Thyroid gland (tissue), 4 donors: ENCODE data around the gene RAVER2. TPM values are rescaled to one million over a fixed set of nuclear protein-coding genes. Genes with fewer than 3 reads are reported as not detected.

Experiments
- DNase-seq, 2 donors: peaks; one replicate each; pipeline ENCODE4 v3.0.0-alpha.2; 2019
- H3K27ac ChIP-seq, 3 donors: fragments of 200-600 bp; sonication (generic); 1 replicate in 2 of 3; 2 replicates in 1 of 3; pipeline ENCODE4 v1.5.1; 2016 to 2019; ENCODE audit warnings: mild to moderate bottlenecking in 1 of 3, moderate library complexity in 1 of 3
- H3K27me3 ChIP-seq: fragments of 200-600 bp; sonication (generic); one replicate; pipeline ENCODE4 v1.5.1; 2019
- H3K36me3 ChIP-seq, 2 donors: fragments of 200-600 bp; sonication (generic); one replicate each; pipeline ENCODE4 v1.5.1; 2016 to 2019
- H3K4me1 ChIP-seq, 2 donors: fragments of 200-600 bp; sonication (generic); one replicate each; pipeline ENCODE4 v1.5.1; 2017 to 2019
- H3K4me3 ChIP-seq, 3 donors: fragments of 200-600 bp; sonication (generic); replicated peaks in 1 of 3; 1 replicate in 2 of 3; 2 replicates in 1 of 3; pipeline ENCODE4 v1.5.1; 2016; ENCODE audit warnings: mild to moderate bottlenecking in 1 of 3
- H3K9me3 ChIP-seq: fragments of 200-600 bp; sonication (generic); one replicate; pipeline ENCODE4 v1.5.1; 2017
- POLR2A ChIP-seq, 2 donors: fragments of 450-650 bp; IDR thresholded peaks; one replicate each; pipeline ENCODE4 v1.6.1; 2017; ENCODE audit warnings: antibody characterized with exemption in 2 of 2, mild to moderate bottlenecking in 2 of 2, moderate library complexity in 1 of 2
- WGBS, 2 donors: methylation state at CpG; one replicate each; pipeline ENCODE4 v1.1.5; 2017; 5-methylcytosine and 5-hydroxymethylcytosine counted together
- intact Hi-C: fragments of 100-400 bp; cut with DNase I; formaldehyde crosslinking; loops from one replicate; pipeline ENCODE4 v1.15.1; 2023
- total RNA-seq, 4 donors: library from RNA; depleted of rRNA; stranded (reverse); fragments of >200 nt; gene quantifications; one replicate each; pipeline ENCODE4 v1.2.3, GENCODE V29; 2016
- TF ChIP-seq, protein P1 (sequence below), 6 experiments: fragments of 200-600 bp in 3 of 6; fragments of 450-650 bp in 3 of 6; sonication (generic) in 3 of 6; IDR thresholded peaks; one replicate each; pipeline ENCODE4 v1.5.1; 2016 to 2019; ENCODE audit warnings: antibody characterized with exemption in 6 of 6, mild to moderate bottlenecking in 2 of 6, inconsistent platforms in 1 of 6, moderate library complexity in 1 of 6

The RAVER2 gene
- total RNA-seq, 4 donors from 2014 or later, result 12.6 to 13.6 (median 13.2) TPM

DNA sequence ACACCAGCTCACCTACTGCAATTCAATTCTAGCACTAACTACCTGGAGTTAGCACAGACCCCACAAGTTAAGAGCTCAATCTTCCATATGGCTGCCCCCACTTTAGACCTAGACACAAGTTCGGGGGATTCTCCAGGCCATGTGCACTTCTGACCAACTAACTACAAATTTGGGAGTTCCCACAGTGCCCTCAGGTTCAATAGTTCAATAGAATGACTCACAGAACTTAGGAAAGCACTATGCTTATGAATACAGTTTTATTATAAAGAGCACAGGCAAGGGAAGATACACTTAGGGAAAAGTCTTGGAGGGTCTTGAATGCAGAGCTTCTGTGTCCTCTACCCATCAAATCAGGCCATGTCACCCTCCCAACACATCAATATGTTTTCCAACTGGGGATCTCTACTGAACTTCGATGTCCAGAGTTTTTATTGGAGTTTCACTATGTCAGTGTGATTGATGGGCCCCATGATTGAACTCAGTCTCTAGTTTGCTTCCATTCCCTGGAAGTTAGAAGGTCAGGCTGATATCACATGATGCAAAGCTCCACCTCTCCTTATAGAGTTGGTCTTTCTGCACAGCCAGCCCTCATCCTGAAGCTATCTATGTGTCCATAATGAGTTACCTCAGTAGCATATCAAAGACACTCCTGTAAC, 46.1 kb downstream of the RAVER2 start:
- no peak for TF ChIP-seq POLR2A (IDR thresholded peaks at IDR 0.05)
- TF ChIP-seq, protein P1, sequence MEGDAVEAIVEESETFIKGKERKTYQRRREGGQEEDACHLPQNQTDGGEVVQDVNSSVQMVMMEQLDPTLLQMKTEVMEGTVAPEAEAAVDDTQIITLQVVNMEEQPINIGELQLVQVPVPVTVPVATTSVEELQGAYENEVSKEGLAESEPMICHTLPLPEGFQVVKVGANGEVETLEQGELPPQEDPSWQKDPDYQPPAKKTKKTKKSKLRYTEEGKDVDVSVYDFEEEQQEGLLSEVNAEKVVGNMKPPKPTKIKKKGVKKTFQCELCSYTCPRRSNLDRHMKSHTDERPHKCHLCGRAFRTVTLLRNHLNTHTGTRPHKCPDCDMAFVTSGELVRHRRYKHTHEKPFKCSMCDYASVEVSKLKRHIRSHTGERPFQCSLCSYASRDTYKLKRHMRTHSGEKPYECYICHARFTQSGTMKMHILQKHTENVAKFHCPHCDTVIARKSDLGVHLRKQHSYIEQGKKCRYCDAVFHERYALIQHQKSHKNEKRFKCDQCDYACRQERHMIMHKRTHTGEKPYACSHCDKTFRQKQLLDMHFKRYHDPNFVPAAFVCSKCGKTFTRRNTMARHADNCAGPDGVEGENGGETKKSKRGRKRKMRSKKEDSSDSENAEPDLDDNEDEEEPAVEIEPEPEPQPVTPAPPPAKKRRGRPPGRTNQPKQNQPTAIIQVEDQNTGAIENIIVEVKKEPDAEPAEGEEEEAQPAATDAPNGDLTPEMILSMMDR (IDR thresholded peaks at IDR 0.05), result no peak
- 93 to 98% methylated on average over 2 of the region's 2 CpGs for whole genome bisulfite sequencing, 2 donors
- Histone ChIP-seq H3K4me3 (no peak overlapping the region), H3K9me3 (no peaks in the 10 kb centered on the region), H3K36me3 (peaks cover 0 to 3% of the 10 kb centered on the region in 2 donors), H3K4me1 (no peaks in the 10 kb centered on the region), H3K27ac (no peak overlapping the region), H3K27me3 (no peaks in the 10 kb centered on the region)
- no peak for DNase-seq
- intact Hi-C loops, result no loop called here

DNA sequence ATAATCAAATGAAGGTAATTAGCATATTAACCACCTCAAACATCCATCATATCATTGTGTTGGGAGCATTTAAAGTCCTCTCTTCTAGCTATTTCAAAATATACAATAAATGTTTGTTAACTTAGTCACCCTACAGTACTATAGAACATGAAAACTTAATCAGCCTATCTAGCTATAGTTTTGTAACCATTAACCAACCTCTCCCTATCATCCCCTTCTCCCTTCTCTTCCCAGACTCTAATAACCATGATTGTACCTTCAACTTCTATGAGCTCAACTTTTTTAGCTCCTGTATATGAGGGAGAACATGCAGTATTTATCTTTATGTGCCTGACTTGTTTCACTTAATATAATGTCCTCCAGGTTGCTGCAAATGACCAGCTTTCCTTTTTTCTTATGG, 54.0 kb downstream of the RAVER2 start:
- intact Hi-C loops, result no loop called here
- no peaks in the 10 kb centered on the region for H3K36me3 ChIP-seq
- TF ChIP-seq, protein P1 (IDR thresholded peaks at IDR 0.05), result no peak
- no peak for TF ChIP-seq POLR2A (IDR thresholded peaks at IDR 0.05)
- no peak overlapping the region for H3K27ac ChIP-seq
- H3K27me3 ChIP-seq, result no peaks in the 10 kb centered on the region
- H3K4me1 ChIP-seq, result no peaks in the 10 kb centered on the region
- H3K9me3 ChIP-seq, result no peaks in the 10 kb centered on the region
- no peak overlapping the region for H3K4me3 ChIP-seq
- DNase-seq, result no peak

DNA sequence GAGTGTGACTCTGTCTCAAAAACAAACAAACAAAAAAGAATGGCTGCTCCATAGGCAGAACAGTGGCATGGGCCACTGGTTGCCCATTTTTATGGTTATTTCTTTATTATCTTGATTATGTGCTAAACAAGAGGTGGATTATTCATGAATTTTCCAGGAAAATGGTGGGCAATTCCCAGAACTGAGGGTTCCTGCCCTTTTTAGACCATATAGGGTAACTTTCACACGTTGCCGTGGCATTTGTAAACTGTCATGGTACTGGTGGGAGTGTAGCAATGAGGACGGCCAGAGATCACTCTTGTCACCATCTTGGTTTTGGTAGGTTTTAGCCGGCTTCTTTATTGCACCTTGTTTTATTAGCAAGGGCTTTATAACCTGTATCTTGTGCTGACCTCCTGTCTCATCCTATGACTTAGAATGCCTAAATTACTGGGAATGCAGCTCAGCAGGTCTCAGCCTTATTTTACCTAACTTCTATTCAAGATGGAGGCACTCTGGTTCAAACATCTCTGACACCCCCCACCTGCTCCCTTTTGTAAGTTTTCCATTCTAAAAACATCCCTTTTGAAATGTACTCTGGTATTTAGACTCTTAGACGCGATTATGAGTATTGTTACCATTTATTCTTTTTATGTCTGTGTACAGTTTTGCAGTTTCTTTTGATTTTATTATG, 57.1 kb downstream of the RAVER2 start:
- TF ChIP-seq POLR2A (IDR thresholded peaks at IDR 0.05), result no peak
- TF ChIP-seq, protein P1 (IDR thresholded peaks at IDR 0.05), result no peak
- 97 to 98% methylated on average over 6 of the region's 6 CpGs for WGBS, 2 donors
- Histone ChIP-seq H3K9me3 (no peaks in the 10 kb centered on the region), H3K4me1 (no peaks in the 10 kb centered on the region), H3K36me3 (no peaks in the 10 kb centered on the region), H3K4me3 (no peak overlapping the region), H3K27ac (no peak overlapping the region), H3K27me3 (no peaks in the 10 kb centered on the region)
- intact Hi-C loops, result no loop called here
- DNase-seq, result no peak

DNA sequence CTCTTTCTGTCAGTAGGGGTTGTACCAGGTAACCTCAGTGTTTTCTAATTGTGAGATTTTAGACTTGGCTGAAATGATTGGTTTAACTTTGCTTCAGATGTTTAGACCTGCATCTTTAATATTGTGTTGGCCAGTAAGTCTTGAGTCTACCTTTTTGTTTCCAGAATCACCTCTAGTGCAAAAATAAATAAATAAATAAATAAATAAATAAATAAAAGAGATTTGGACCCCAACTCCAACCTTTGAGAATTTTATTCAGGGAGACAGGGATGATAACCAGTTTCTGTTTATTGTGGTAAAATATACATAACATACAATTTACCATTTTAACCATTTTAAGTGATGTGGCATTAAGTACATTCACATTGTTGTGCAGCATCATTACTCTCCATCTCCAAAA, 64.4 kb downstream of the RAVER2 start:
- no peak for DNase-seq
- H3K4me3 ChIP-seq, result no peak overlapping the region
- TF ChIP-seq POLR2A (IDR thresholded peaks at IDR 0.05), result no peak
- TF ChIP-seq, protein P1 (IDR thresholded peaks at IDR 0.05), result no peak
- no peak overlapping the region for H3K27ac ChIP-seq
- intact Hi-C loops, result no loop called here
- H3K27me3 ChIP-seq, result no peaks in the 10 kb centered on the region
- no peaks in the 10 kb centered on the region for H3K36me3 ChIP-seq
- no peaks in the 10 kb centered on the region for H3K4me1 ChIP-seq
- no peaks in the 10 kb centered on the region for H3K9me3 ChIP-seq

DNA sequence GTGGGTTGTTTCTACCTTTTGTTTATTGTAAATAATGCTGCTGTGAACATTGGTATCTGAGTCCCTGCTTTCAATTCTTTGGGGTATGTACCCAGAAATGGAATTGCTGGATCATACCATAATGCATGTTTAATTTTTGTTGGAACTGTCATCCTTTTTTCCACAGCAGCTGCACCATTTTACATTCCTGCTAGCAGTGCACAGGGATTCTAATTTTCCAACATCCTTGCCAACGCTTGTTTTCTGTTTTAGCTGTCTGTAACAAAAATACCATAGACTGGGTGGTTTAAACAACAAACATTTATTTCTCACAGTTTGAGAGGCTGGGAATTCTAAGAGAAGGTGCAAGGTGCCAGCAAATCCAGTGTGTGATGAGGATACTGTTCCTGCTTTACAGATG, 65.1 kb downstream of the RAVER2 start:
- Histone ChIP-seq H3K27ac (no peak overlapping the region), H3K9me3 (no peaks in the 10 kb centered on the region), H3K36me3 (no peaks in the 10 kb centered on the region), H3K27me3 (no peaks in the 10 kb centered on the region), H3K4me1 (no peaks in the 10 kb centered on the region), H3K4me3 (no peak overlapping the region)
- TF ChIP-seq, protein P1 (IDR thresholded peaks at IDR 0.05), result no peak
- TF ChIP-seq POLR2A (IDR thresholded peaks at IDR 0.05), result no peak
- DNase-seq, result no peak
- 80 to 89% methylated on average over 1 of the region's 1 CpG for WGBS, 2 donors
- intact Hi-C loops, result no loop called here
